GM18526 (cell line): ENCODE measurements around the gene TRIM2.

Experiments
- POLR2A ChIP-seq: IDR thresholded peaks from 3 replicates; pipeline ENCODE4 v1.6.1; 2011; ENCODE audit not compliant: insufficient read length; ENCODE audit errors: extremely low read depth

Gene TRIM2

DNA sequence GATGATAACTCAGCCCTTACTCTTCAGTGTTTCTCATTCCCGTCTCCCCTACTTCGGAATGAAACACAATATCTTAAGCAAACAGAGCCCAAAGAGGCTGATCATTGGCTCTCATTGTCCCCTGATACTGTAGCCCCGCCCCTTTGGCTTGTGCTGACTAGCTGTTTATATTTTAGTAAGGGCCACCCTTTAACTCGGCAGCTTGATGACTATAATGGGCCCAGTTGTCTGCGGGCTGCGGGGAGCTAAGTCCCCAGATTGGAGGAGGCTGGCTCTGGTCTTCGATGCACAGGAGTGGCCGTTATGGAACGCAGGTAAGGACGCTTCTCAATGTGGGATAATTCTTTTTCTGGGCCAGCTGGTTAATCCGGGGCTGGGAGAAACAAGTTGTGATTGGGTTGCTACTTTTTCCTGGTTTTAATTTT is at the start of gene TRIM2:
Gene TRIM2, plus strand, starts transcription at position 197 of the 425 bp plus-strand sequence. Its CDS starts 88 bp downstream, at position 285.
- TF ChIP-seq POLR2A: no peak

DNA sequence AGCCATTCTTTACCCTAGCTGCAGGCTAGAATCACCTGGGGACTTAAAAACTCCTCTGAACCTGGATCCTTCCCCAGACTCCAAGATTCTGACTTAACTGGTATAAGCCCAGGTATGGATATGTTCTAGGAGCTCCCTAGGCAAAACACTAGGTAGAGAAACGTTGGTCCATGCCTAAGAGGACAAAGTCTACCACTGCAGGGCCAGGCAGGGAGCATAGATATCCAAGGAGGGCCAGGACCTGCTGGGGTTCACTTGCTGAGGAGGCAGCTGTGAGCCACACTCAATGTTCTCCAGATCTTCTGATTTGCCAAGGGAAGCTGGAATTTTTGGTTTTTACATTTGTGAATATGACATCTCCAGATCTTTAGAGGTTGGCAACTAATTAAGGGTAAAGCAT is 48.6 kb upstream of the TRIM2 start:
- TF ChIP-seq POLR2A: no peak

DNA sequence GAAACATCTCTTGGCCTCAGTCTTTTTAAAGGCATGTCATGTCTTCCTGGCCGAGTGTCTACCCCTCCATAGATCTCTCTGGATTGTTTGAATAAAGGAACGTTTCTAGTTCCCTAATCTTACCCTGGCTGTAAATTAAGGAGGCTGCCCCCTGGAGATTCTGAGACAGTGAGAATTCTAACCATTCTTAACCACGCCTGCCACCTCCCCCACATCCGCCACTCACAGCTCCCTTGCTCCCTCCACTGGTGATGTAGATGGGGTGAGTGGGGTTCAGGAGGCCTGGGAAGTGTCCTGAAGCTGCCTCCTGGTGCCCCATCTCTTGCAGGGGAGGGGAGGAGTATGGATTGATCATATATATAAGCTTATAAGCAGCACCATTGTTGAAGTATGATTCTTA is 48.0 kb upstream of the TRIM2 start:
- TF ChIP-seq POLR2A: no peak

DNA sequence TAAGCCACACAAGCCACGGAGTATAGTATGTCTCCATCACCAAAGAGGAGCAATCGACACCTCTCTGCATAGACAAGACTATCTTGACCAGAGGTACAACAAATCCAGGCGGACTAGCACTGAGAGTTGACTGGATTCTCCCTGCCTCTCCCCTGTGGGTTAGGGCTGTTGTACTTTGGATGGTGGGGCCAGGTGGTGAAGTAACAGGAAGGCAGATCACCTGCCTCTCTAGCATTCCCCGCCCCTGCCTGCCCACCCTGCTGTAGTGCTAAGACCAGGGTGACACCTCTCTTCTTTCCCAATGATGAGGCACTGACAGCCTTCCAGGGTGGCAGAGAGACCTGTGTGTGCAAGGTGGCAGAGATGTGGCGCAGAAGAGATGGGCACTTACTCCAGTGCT is 47.5 kb upstream of the TRIM2 start:
- TF ChIP-seq POLR2A: no peak

DNA sequence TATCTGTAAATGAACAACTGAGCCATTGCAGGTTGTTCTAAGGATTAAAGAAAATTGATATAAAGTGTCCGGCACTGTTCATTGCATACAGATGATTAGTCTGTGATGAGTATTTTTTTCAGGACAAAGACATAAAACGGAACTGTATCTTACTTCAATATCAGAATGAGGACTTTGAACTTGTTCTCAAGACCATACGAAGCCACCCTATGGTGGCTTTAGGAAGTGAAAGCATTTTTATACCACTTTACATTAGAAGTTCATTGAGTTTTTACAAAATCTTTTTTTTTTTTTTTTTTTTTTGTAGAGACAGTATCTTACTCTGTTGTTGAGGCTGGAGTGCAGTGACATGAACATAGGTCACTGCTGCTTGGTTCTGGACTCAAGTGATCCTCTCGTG is 45.2 kb upstream of the TRIM2 start:
- no peak for TF ChIP-seq POLR2A

DNA sequence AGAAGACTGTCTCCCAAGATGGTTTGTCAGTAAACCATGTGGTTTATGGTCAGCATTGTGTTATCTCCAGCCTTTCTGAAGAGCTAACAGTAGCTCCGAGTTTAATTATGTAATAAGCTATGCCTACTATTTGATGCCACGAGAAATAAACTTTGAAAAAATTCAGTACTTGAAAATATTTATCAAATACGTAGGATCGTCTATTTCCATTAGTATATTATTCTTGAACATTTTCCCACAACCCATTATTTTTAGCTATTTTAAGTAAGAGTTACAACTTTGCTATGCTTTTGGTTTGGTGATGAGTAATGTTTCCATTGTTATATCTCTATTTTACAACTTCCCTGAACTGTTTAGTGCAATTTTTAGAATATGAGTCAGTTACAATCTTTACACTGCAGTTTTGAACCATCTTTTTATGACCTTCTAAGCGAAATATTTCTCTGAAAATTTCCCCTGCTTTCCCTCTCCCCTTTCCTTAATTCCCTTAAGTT is 44.5 kb upstream of the TRIM2 start:
- no peak for TF ChIP-seq POLR2A

DNA sequence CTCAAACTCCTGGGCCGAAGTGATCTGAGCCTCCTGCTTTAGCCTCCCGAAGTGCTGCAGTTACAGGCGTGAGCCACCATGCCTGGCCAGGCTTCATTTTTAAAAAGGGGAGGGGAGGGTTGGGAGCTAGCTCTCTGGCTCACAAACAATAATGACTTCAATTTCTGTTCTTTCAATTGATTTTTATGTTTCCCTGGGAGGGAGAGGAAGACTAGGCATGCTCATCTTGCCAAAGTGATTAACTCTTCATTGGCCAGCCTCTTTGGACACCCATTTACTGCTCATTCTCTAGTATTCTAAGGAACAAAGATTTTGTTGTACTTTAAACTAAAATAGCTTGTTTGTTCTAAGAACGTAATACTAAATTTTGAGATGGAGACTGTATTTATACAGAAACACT is 43.4 kb upstream of the TRIM2 start:
- no peak for TF ChIP-seq POLR2A

DNA sequence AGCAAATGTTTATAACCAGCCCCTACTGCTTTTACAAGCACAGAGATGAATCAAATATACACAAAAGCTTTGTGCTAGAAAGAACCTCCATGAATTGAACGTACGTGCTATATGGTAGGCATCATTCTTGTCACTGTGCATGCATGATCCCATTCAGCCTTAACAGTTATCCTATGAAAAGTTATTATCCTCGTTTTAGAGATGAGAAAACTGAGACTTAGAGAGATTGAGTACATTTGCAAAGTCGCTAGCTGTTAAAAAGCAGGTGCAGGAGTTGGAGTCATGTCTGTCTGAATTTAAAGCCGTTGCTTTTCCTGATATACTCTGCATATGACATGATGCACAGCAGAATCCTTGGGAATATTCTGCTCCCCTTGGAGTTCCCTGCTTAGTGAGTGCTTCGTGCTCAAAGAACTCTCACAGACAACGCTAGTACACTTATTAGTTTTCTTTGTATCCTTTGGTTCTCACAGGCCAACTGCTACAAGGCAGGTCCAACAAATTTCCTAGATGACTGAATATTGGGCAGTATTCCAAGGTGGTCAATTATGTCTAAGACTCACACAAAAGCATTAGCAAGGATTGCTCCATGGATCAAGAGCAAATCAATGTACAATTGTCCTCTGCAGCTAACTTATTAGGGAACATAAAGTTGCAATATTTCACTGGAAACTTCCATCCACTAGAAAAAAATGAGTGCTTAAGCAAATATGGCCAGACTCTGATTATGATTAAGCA is 42.8 kb upstream of the TRIM2 start:
- TF ChIP-seq POLR2A: no peak

DNA sequence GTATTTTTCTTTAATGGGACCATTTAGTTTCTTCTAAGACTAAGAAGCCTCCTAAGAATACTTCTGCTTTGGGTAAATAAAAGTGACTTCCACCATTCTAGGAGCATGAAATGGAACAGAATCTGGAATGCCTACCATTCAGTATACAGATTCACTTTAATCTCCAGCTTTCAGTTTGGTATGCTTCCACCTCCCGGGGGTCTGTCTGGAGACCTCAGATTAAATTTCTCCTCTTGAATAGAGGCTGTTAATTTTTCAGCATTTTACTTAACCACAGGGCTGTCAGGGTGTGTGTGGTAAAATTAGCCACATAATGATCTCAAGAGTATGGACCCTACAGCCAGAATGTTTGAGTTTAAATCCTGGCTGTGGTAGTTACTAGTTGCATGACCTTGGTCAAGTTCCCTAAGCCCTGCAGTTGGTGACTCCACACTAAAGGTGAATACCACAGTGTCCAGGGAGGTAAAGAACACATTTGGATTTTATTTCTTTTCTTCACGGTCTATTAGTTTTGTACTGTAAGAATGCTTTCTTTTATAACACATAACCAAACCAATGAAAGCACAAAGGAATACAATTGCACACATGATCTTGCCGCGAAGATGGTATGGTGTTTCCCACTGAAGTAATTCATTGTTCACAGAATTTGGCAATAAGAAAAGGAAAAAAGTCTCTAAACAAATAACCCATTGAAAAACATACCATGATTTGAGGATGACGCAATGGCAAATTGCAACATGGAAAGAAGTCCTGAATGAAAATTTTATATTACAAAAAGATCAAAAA is 37.3 kb upstream of the TRIM2 start:
- TF ChIP-seq POLR2A: no peak

DNA sequence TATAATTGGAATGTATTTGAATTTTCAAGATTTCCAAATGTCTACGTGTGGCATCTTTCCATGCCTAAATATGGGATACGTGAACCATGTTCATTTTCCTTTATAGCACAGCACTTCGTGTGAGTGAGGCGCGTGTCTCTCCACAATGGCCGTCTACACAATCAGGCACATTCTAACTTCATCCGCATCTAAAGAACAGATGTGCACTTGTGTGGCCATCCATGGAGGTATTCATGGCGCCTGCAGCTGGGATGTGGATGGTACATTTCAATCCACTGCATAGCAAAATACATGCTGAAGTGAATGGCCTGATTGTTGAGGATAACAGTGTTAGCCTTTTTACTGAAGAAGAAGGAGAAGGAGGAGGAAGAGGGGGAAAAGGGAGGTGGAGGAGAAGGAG is 34.5 kb upstream of the TRIM2 start:
- TF ChIP-seq POLR2A: no peak

DNA sequence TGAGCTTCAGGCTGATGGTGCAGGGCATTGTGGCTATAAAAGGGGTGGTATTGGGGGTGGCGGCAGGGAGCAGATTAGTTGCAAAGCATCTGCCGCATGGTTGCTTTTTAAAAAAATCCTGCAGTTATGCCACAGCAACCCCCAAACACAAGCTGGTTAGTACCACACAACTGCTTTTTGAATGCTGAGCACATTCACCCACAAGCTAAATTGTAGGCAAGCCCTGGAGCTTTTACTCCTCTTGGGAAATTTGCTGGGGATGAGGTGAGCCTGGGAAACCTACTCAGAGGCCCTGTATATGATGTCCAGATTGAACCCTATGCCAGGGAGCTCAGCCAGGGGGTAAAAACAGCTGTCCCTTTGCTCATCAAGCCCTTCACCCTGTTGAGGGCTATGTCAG is 33.8 kb upstream of the TRIM2 start:
- TF ChIP-seq POLR2A: no peak

DNA sequence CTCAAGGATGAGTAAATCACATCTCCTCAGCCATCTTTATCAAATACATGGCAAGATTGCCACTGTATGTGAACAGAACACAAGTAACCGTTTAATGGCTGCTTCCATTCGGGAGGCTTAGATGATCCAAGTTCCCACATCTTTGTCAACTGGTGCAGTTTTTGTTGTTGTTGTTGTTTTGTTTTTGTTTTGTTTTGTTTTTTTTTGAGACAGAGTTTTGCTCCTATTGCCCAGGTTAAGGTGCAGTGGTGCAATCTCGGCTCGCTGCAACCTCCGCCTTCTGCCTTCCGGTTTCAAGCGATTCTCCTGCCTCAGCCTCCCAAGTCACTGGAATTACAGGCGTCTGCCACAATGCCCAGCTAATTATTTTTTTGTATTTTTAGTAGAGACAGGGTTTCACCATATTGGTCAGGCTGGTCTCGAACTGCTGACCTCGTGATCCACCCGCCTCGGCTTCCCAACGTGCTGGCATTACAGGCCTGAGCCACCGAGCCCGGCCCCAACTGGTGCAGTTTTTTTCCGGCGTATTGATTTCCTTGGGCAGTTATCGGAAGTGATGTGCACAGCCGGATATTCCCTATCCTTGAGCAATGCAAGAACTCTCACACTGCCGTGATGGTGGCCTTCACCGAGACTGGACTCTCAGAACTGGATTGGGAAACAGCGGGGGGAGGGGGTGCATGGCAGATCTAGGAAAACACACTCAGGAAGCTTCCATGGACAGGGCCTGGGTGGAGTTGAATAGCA is 29.2 kb upstream of the TRIM2 start:
- TF ChIP-seq POLR2A: no peak

DNA sequence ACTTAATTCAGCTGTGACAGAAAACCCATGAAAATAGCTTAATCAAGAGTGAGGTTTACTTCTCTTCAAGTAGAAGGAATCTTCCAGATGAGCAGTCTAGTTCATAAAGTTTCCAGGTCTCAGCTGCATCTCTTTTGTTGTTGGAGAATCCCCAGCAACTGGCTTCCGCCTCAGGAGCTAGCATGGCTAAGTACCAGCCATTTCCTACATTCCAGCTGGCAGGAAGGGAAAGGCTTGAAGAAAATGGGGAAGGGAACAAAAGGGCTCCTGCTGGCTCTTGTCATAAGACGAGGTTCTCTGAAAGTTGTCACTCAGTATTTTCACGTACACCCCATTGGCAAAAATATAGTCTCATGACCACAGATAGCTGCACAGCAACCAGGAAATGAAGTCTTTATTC is 27.3 kb upstream of the TRIM2 start:
- TF ChIP-seq POLR2A: no peak

DNA sequence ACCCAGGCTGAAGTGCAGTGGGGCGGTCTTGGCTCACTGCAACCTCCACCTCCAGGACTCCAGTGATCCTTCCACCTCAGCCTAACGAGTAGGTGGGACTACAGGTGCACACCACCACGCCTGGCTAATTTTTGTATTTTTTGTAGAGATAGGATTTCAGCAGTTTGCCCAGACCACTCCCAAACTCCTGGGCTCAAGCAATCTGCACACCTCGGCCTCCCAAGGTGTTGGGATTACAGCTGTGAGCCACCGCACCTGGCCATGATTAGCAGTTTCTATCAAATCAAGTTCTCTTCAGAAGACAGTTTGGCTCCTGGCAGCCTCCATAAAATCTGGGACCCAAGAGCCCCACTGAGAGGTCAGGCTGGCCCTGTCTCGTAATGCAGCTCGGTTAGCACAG is 26.4 kb upstream of the TRIM2 start:
- no peak for TF ChIP-seq POLR2A

DNA sequence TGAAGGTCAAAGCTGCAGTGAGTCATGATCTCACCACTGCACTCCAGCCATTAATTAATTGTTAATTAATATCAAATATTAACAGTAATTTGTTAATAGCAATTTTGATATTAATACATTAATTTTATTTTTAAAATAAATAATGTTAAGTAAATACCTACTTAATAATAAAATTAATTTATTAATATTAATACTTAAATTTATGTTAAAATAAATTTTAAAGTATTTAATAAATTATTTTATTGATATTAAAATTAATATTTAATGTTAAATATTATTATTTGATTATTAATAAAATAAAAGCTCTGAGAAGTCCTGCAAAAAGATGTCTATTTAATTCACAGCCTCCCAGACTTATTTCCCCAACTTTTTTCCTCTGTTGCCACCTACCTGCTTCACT is 25.1 kb upstream of the TRIM2 start:
- TF ChIP-seq POLR2A: no peak

DNA sequence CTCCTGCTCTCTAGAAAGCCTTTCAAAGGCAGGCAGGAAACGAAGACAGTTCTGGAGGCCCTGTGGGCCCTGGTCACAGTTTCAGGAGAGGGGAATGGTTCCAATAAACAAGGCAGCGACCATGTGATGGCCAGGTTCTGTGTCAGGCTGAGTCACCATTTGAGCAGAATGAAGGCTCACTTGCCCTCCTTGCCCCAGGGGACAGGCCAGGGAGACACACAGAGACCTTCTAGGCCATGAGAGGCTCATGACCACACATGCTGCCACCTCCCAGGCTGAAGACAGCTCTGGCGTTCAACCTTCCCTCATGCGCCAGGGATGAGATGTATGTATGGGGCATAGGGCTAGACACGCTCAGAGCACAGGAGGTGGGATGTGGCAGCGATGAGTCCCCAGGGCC is 22.9 kb upstream of the TRIM2 start:
- TF ChIP-seq POLR2A: no peak
